AG08396 (cell line): ENCODE measurements around the gene ZDHHC8.

Experiments used
- DNase-seq: peaks from one replicate; pipeline ENCODE4 v3.0.0; 2012; ENCODE audit warnings: low spot score, mixed read lengths

Gene ZDHHC8

GRCh38 chr22:20114506-20115475, 16.8 kb upstream of the ZDHHC8 start:
- no peak for DNase-seq

GRCh38 chr22:20115691-20116375, 15.8 kb upstream of the ZDHHC8 start, which contains the start of gene RANBP1:
Gene RANBP1, plus strand, starts transcription at chr22:20116104. Its CDS starts 81 bp downstream, at chr22:20116185.
- DNase-seq: no peak

GRCh38 chr22:20116376-20116950, 15.1 kb upstream of the ZDHHC8 start:
- DNase-seq: no peak

DNA sequence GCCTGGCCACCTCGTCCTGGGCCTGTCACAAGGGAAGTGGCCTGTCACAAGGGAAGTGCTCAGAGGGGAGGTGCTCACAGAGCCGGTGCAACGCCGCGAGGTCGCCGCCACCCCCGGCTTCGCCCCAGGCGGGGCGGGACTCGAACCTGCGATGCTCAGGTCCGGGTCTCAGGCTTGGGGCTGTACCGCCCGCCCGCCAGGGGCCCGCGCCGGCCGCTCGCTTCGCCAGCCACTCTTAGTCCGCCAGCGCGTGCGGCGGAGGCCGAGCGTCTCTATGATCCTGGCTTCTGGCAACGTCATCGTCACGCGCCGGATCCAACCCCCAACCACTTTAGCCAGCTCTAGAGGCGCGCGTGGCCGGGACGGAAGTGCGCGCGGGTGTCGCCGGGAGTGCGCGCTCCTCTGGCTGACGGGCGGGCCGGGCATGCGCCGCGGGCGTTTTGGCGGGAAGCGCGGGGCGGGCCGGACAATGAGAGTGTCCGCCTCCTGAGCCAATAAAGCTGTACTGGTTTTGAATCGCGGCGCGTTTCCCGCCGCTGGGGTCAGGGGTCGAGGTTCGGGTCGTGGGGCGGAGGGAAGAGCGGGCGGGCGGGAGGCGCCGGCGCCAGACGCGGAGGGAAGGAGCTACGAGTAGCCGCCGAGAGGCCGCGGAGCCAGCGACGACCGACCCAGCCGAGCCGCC, 14.5 kb upstream of the ZDHHC8 start, which contains the start of gene TRMT2A:
TSS of gene TRMT2A (minus strand) at position 276 of the 682 bp plus-strand sequence. CDS start 320 bp downstream, outside the sequence.
- peak; percentile 100 for DNase-seq

GRCh38 chr22:20117633-20118299, 13.8 kb upstream of the ZDHHC8 start:
- DNase-seq: peak; percentile 55

GRCh38 chr22:20118300-20119020, 13.1 kb upstream of the ZDHHC8 start:
- no peak for DNase-seq

DNA sequence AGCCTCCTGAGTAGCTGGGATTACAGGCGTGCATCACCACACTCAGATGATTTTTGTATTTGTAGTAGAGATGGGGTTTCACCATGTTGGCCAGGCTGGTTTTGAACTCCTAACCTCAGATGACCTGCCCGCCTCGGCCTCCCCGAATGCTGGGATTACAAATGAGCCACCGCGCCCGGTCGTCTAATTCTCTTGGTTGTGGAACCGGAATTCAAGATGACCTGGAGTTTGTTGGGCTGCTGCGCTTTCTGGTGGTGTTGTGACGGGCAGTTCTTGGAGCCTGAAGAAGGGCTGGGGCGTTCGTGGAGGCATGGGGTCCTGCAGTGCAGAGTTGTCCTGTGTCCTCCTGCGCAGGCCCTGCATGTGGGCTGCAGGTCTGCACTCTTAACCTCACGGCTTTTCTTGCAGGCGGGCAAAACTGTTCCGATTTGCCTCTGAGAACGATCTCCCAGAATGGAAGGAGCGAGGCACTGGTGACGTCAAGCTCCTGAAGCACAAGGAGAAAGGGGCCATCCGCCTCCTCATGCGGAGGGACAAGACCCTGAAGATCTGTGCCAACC, 9.7 kb upstream of the ZDHHC8 start:
- DNase-seq: no peak

DNA sequence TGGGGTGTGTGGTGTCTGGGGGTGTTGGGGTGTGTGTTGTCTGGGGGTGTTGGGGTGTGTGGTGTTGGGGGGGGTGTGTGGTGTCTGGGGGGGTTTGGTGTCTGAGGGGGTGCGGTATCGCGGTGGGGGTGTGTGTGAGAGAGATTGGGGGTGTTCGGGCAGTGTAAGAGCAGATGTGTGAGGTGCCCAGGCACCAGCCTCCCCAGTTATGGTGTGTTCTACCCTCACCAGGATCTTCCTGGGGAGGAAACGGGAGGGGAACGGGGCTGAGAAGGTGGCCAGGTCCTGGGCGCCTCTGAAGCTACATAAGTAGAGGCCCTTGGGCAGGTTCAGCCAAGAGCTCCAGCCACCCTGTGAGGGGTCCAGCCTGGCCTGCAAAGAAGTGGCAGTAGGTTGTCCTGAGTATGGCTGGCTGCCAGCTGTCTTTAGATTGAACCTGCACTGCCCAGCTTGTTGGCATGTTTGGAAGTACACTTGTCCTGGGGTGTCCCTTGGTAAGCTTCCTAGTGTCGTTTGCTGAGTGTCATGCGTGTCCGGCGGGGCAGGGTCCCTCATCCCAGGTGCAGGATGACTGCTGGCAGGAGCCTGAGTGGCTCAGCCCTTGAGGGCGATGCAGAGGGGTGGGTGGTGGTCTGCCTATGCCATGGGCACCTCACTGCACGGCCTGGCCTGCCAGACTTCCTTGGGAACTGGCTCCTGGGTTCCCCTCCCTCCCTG, 8.1 kb upstream of the ZDHHC8 start:
- DNase-seq: no peak

GRCh38 chr22:20124083-20124787, 7.4 kb upstream of the ZDHHC8 start:
- no peak for DNase-seq

DNA sequence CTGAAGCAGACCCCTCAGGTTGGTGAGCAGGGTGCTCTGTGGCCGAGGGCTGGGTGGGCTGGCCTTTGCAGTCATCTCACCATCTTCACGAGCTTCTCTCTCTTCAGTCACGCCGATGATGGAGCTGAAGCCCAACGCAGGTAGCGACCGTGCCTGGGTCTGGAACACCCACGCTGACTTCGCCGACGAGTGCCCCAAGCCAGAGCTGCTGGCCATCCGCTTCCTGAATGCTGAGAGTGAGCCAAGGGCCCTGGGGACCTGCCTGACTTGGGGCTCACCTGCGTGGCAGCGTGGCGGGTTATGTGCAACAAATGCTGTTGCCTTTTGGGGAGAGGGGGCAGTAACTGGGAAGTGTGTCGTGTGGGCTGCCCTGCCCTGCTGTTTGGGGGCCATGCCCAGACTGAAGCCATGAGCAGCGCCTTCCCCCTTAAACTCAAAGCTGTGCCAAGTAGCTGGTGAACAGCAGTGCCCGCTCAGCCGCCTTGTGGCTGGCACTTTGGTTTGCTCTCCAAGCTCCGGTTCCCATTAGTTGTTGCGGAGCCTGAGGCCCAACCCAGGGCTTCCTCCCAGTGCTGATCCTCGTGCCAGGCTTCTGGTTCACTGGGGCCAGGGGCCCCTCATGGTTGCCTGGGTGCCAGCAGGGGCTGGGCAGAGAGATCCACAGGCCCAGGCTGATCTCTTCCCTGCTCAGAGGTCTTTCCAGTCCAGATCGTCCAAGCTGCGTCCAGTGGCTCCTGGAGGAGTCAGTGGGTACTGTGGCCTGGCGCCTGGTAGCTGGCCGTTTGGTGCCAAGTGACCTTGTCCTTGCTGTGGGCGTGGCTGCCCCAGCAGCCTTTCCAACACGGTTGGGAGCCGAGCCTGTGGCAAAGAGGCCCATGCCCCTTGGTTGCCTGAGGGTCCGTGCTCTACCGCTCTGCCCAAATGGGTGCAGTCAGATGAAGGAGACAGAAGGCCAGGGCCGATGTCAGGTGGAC, 6.1 kb upstream of the ZDHHC8 start:
- DNase-seq: no peak

DNA sequence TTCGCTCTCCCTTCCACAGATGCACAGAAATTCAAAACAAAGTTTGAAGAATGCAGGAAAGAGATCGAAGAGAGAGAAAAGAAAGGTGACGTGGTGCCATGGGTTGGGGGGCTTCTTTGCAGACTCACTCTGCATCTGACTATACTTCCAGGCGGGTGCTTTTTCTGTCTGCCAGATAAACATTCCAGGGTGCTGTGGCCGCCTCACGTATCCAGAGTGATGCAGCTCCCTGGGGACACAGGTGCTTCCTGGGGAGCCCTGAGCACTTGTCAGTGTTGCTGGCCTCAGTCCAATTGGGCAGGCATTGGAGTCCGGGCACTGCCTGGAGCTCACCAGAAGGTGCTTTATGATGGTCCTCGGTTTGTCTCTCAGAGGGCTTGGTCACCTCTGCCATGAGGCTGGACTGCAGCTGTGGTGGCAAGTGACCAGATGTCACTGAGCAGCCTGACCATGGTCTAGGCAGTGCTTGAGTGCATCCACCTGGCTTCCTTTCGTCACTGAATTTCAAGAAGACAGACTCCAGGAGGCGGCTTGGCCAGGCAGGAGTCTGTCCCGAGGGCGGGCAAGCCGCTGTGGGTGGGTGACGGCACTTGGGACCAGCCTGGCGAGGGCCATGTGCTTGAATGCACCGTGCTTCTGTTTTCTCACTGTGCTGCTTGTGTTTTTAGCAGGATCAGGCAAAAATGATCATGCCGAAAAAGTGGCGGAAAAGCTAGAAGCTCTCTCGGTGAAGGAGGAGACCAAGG, 5.1 kb upstream of the ZDHHC8 start:
- no peak for DNase-seq

DNA sequence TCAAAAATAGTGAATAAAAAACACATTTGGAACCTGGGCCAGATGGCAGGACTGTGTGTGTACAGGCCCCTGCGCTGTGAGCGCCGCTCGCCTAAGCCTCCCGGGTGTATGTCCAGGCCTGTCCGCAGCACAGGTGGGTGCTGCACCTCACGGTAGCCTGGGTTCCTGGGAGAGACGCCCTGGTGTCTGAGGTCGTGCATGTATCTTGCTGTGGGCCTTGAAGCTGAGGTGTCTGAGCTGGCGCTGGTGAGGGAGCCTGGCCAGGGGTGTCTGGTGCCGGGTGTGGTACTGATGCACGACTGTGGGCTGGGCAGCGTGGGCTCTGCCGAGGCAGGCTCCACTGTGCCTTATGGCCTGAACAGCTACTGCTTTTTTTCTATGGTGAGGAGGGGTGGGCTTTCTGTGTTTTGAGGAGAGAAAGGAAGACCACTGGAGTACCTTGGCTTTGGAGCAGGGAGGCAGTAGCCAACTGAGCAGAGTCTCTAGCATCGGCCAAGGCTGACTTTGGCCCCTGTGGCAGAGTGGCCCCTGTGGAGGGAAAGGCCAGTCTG, 4.2 kb upstream of the ZDHHC8 start:
- DNase-seq: no peak

- no peak for DNase-seq
These were observed 3.6 kb upstream of the ZDHHC8 start for GRCh38 chr22:20127869-20128618.

DNA sequence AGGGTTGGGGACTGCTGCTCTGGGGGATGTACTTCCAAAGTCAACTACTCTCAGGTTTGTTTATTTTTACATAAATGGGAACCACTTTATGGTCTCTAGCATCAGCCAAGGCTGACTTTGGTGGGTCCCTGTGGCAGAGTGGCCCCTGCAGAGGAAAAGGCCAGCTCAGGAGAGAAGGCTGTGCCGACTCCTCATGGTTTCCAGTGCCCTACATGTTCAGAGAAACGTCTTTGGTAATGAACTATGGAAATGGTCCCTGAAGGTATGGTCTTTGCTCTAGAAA, 3.0 kb upstream of the ZDHHC8 start:
- DNase-seq: no peak

GRCh38 chr22:20128902-20129746, 2.5 kb upstream of the ZDHHC8 start:
- peak; percentile 62 for DNase-seq

DNA sequence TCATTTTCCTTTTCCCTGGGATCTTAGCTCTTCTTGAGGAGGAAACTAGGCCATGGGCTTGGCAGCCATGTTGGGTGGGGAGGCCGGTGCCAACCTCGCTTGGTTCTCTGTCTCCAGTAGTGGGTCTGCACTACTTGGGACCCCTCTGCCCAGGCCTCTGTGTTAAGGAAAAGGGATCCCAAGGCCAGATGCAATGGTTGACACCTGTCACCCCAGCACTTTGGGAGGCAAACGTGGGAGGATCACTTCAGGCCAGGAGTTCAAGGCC, 1.9 kb upstream of the ZDHHC8 start:
- DNase-seq: no peak
